Fibroblast of skin of right biceps (primary cell): ENCODE measurements around the gene ZNF143.

Experiments used
- DNase-seq: peaks from one replicate; pipeline ENCODE4 v3.0.0-alpha.2; 2013

The ZNF143 gene

GRCh38 chr11:9460322-9461062 is at the start of gene ZNF143:
ZNF143 (plus strand) TSS chr11:9461012; CDS start chr11:9471309, 10,297 bp downstream.
- peak; percentile 100 for DNase-seq

- no peak for DNase-seq
Observed at GRCh38 chr11:9428706-9429105, 32.1 kb upstream of the ZNF143 start.

- no peak for DNase-seq
Observed at GRCh38 chr11:9438611-9439010, 22.2 kb upstream of the ZNF143 start.

GRCh38 chr11:9446230-9446629 is 14.6 kb upstream of the ZNF143 start:
- DNase-seq, result no peak

- no peak for DNase-seq
Observed at GRCh38 chr11:9448576-9449352, 12.0 kb upstream of the ZNF143 start.

GRCh38 chr11:9452023-9452422 is 8.8 kb upstream of the ZNF143 start:
- DNase-seq, result peak; percentile 7

- DNase-seq, result no peak
Observed at GRCh38 chr11:9455722-9456121, 5.1 kb upstream of the ZNF143 start.

GRCh38 chr11:9459667-9460321 is 1.0 kb upstream of the ZNF143 start:
- DNase-seq, result peak; percentile 74

GRCh38 chr11:9461063-9461759 is 399 bp downstream of the ZNF143 start:
- peak; percentile 96 for DNase-seq

GRCh38 chr11:9461760-9462134 is 935 bp downstream of the ZNF143 start:
- DNase-seq, result peak; percentile 43

- peak; percentile 46 for DNase-seq
Observed at GRCh38 chr11:9462172-9462799, 1.5 kb downstream of the ZNF143 start.

- DNase-seq, result peak; percentile 37
Observed at GRCh38 chr11:9462806-9463537, 2.2 kb downstream of the ZNF143 start.

- no peak for DNase-seq
Observed at GRCh38 chr11:9470765-9471164, 10.0 kb downstream of the ZNF143 start.

- no peak for DNase-seq
Observed at GRCh38 chr11:9473408-9473807, 12.6 kb downstream of the ZNF143 start.

- no peak for DNase-seq
Observed at GRCh38 chr11:9479899-9480298, 19.1 kb downstream of the ZNF143 start.

GRCh38 chr11:9489080-9489765 is 28.4 kb downstream of the ZNF143 start:
- DNase-seq, result peak; percentile 88

- no peak for DNase-seq
Observed at GRCh38 chr11:9490376-9490775, 29.6 kb downstream of the ZNF143 start.

GRCh38 chr11:9493492-9493891 is 32.7 kb downstream of the ZNF143 start:
- no peak for DNase-seq

- DNase-seq, result no peak
Observed at GRCh38 chr11:9494316-9494715, 33.5 kb downstream of the ZNF143 start.

- no peak for DNase-seq
Observed at GRCh38 chr11:9495803-9496514, 35.1 kb downstream of the ZNF143 start.
